CD14-positive monocyte (primary cell): ENCODE results near the gene WWOX. TPM values are rescaled to one million over a fixed set of nuclear protein-coding genes. Genes with fewer than 3 reads are reported as not detected.

Experiments used
- DNase-seq, 3 donors: peaks; one replicate each; pipeline ENCODE4 v3.0.0-alpha.2; 2011 to 2022
- H2AFZ ChIP-seq: 2 replicates; pipeline ENCODE4 v1.6.0; 2012; ENCODE audit warnings: mild to moderate bottlenecking, low read depth, low read length, inconsistent platforms; ENCODE audit not compliant: insufficient read depth, poor library complexity, severe bottlenecking
- H3K27ac ChIP-seq, 2 donors: 1 replicate in 1 of 2; 2 replicates in 1 of 2; pipeline ENCODE4 v1.5.1; 2012 to 2013; ENCODE audit warnings: low read length in 2 of 2, control low read depth in 1 of 2, inconsistent platforms in 1 of 2, low read depth in 1 of 2, mild to moderate bottlenecking in 1 of 2
- H3K27me3 ChIP-seq, 2 donors: one replicate each; pipeline versions ENCODE4 v1.6.0 to v1.6.1; 2011 to 2013; ENCODE audit warnings: low read length in 2 of 2; ENCODE audit not compliant: control insufficient read depth in 2 of 2, insufficient read depth in 2 of 2
- H3K36me3 ChIP-seq, 2 donors: replicated peaks in 1 of 2; 1 replicate in 1 of 2; 2 replicates in 1 of 2; pipeline versions ENCODE4 v1.5.1 to v1.6.1; 2012 to 2013; ENCODE audit warnings: low read length in 2 of 2, control low read depth in 1 of 2, inconsistent platforms in 1 of 2, mild to moderate bottlenecking in 1 of 2; ENCODE audit not compliant: insufficient read depth in 2 of 2, control insufficient read depth in 1 of 2
- H3K4me1 ChIP-seq, 2 donors: 1 replicate in 1 of 2; 2 replicates in 1 of 2; pipeline versions ENCODE4 v1.5.1 to v1.6.1; 2012 to 2013; ENCODE audit warnings: low read length in 2 of 2, control low read depth in 1 of 2, inconsistent platforms in 1 of 2, mild to moderate bottlenecking in 1 of 2, moderate library complexity in 1 of 2; ENCODE audit not compliant: insufficient read depth in 2 of 2, control insufficient read depth in 1 of 2
- H3K4me2 ChIP-seq: replicated peaks from 2 replicates; pipeline ENCODE3; 2012; ENCODE audit warnings: low read length, moderate library complexity, mild to moderate bottlenecking; ENCODE audit not compliant: poor library complexity, severe bottlenecking; ENCODE audit errors: extremely low read depth
- H3K4me3 ChIP-seq, 3 experiments: fragments of 200-600 bp in 1 of 3; sonication (generic) in 1 of 3; replicated peaks in 1 of 3; 1 replicate in 2 of 3; 2 replicates in 1 of 3; pipeline ENCODE4 v1.5.1; 2011 to 2013; ENCODE audit warnings: low read length in 3 of 3, mild to moderate bottlenecking in 3 of 3, control low read depth in 2 of 3, low read depth in 2 of 3, inconsistent platforms in 1 of 3, moderate library complexity in 1 of 3
- H3K79me2 ChIP-seq: 2 replicates; pipeline ENCODE4 v1.6.0; 2012; ENCODE audit warnings: mild to moderate bottlenecking, control low read depth, inconsistent platforms, low read length, moderate library complexity; ENCODE audit not compliant: insufficient read depth
- H3K9ac ChIP-seq: 2 replicates; pipeline ENCODE4 v1.6.0; 2017; ENCODE audit warnings: low read length, mild to moderate bottlenecking; ENCODE audit not compliant: insufficient read depth, poor library complexity, severe bottlenecking
- H3K9me3 ChIP-seq, 2 donors: replicated peaks in 1 of 2; 1 replicate in 1 of 2; 2 replicates in 1 of 2; pipeline versions ENCODE4 v1.5.1 to v1.6.1; 2012 to 2013; ENCODE audit warnings: low read length in 2 of 2, control low read depth in 1 of 2; ENCODE audit not compliant: control insufficient read depth in 1 of 2, insufficient read depth in 1 of 2
- H4K20me1 ChIP-seq: 2 replicates; pipeline ENCODE4 v1.6.0; 2012; ENCODE audit warnings: mild to moderate bottlenecking, low read length, control low read depth, moderate library complexity; ENCODE audit not compliant: insufficient read depth
- H3K27ac Mint-ChIP-seq, 7 donors: one replicate each; pipeline ENCODE4 v1.8.0; 2020; ENCODE audit warnings: mild to moderate bottlenecking in 7 of 7, mixed read lengths in 7 of 7, moderate library complexity in 6 of 7, inconsistent platforms in 2 of 7
- H3K27me3 Mint-ChIP-seq, 3 donors: one replicate each; pipeline ENCODE4 v1.8.0; 2021 to 2022; ENCODE audit warnings: low read depth in 3 of 3, mild to moderate bottlenecking in 3 of 3, mixed read lengths in 3 of 3, moderate library complexity in 3 of 3, inconsistent platforms in 1 of 3
- H3K36me3 Mint-ChIP-seq, 2 donors: one replicate each; pipeline ENCODE4 v1.8.0; 2020; ENCODE audit warnings: mixed read lengths in 2 of 2, inconsistent platforms in 1 of 2, mild to moderate bottlenecking in 1 of 2
- H3K4me1 Mint-ChIP-seq: one replicate; pipeline ENCODE4 v1.8.0; 2020; ENCODE audit warnings: mild to moderate bottlenecking, mixed read lengths
- H3K4me3 Mint-ChIP-seq, 2 donors: one replicate each; pipeline ENCODE4 v1.8.0; 2020; ENCODE audit warnings: mild to moderate bottlenecking in 2 of 2, mixed read lengths in 2 of 2, moderate library complexity in 1 of 2
- H3K9me3 Mint-ChIP-seq, 7 donors: one replicate each; pipeline ENCODE4 v1.8.0; 2020 to 2022; ENCODE audit warnings: mixed read lengths in 7 of 7, mild to moderate bottlenecking in 6 of 7, moderate library complexity in 6 of 7, inconsistent platforms in 2 of 7
- CTCF ChIP-seq: fragments of 200-600 bp; IDR thresholded peaks from one replicate; pipeline ENCODE4 v1.8.0; 2022; ENCODE audit warnings: antibody characterized with exemption, mild to moderate bottlenecking
- WGBS: methylation state at CpG from one replicate; pipeline ENCODE4 v1.1.5; 2013; ENCODE audit warnings: missing lambda C conversion rate; ENCODE audit not compliant: insufficient coverage; 5-methylcytosine and 5-hydroxymethylcytosine counted together
- intact Hi-C, 2 donors: fragments of 100-400 bp; cut with micrococcal nuclease; formaldehyde crosslinking; loops; one replicate each; pipeline versions ENCODE4 v1.15.0 to v1.15.1; 2023
- polyA plus RNA-seq, 3 donors: library from polyadenylated mRNA; depleted of rRNA in 1 of 3; unstranded in 2 of 3; stranded (reverse) in 1 of 3; fragments of 300-500 nt in 2 of 3; fragments of >200 nt in 1 of 3; fragmentation: Illumina TruSeq in 2 of 3; gene quantifications; 1 replicate in 2 of 3; 2 replicates in 1 of 3; pipeline ENCODE4 v1.2.3, GENCODE V29; 2012 to 2021

WWOX gene
- polyA plus RNA-seq, 3 donors = 4.0 to 7.0 (median 6.3) TPM

GRCh38 chr16:79067600-79067999, 968.1 kb downstream of the WWOX start:
- Histone ChIP-seq H3K79me2 (no peaks in the 10 kb centered on the region), H2AFZ (no peak overlapping the region), H3K4me3 (no peak overlapping the region), H3K27ac (no peak overlapping the region), H3K27me3 (no peaks in the 10 kb centered on the region), H3K4me1 (no peaks in the 10 kb centered on the region), H3K9me3 (no peaks in the 10 kb centered on the region), H3K36me3 (no peaks in the 10 kb centered on the region), H3K4me2 (no peak overlapping the region), H4K20me1 (no peaks in the 10 kb centered on the region), H3K9ac (no peak overlapping the region)
- 100% methylated on average over 2 of the region's 7 CpGs for WGBS
- H3K4me1 Mint-ChIP-seq = no peaks in the 10 kb centered on the region
- H3K9me3 Mint-ChIP-seq = no peaks in the 10 kb centered on the region
- no peaks in the 10 kb centered on the region for H3K36me3 Mint-ChIP-seq
- intact Hi-C loops = no loop called here
- H3K27me3 Mint-ChIP-seq = peaks cover 0 to 7% (median 0%) of the 10 kb centered on the region in 3 donors
- TF ChIP-seq CTCF = no peak
- H3K27ac Mint-ChIP-seq = no peak overlapping the region
- DNase-seq = no peak
- no peak overlapping the region for H3K4me3 Mint-ChIP-seq

- no peak for TF ChIP-seq CTCF
- WGBS = 94% methylated on average over 4 of the region's 12 CpGs
Measured at GRCh38 chr16:79069121-79069520, 969.7 kb downstream of the WWOX start.

More at GRCh38 chr16:79069121-79069520, 969.7 kb downstream of the WWOX start:
- no peaks in the 10 kb centered on the region for H4K20me1 ChIP-seq
- no peak overlapping the region for H2AFZ ChIP-seq
- Mint-ChIP-seq H3K27ac (no peak overlapping the region), H3K9me3 (no peaks in the 10 kb centered on the region), H3K4me3 (no peak overlapping the region), H3K4me1 (peaks cover 9% of the 10 kb centered on the region), H3K27me3 (peaks cover 0 to 7% (median 2%) of the 10 kb centered on the region in 3 donors), H3K36me3 (no peaks in the 10 kb centered on the region)
- H3K79me2 ChIP-seq = no peaks in the 10 kb centered on the region
- intact Hi-C loops = no loop called here
- H3K9ac ChIP-seq = no peak overlapping the region
- H3K4me1 ChIP-seq = peaks cover 4 to 7% of the 10 kb centered on the region in 2 donors
- H3K27me3 ChIP-seq = peaks cover 0 to 2% of the 10 kb centered on the region in 2 donors
- H3K9me3 ChIP-seq = no peaks in the 10 kb centered on the region
- no peak overlapping the region for H3K4me2 ChIP-seq
- DNase-seq = no peak
- H3K27ac ChIP-seq = no peak overlapping the region
- no peaks in the 10 kb centered on the region for H3K36me3 ChIP-seq
- no peak overlapping the region for H3K4me3 ChIP-seq
